IPS-NIHi11 (cell line): ENCODE results near the gene PARVB.
"Not testable (repeated sequence)": the region's sequence is repeated elsewhere in the genome, so short reads cannot be mapped to it uniquely, and the experiment has no call there.

Experiments used
- DNase-seq: peaks from one replicate; pipeline ENCODE4 v3.0.0; 2012; ENCODE audit warnings: mixed read lengths, low spot score

PARVB gene

DNA sequence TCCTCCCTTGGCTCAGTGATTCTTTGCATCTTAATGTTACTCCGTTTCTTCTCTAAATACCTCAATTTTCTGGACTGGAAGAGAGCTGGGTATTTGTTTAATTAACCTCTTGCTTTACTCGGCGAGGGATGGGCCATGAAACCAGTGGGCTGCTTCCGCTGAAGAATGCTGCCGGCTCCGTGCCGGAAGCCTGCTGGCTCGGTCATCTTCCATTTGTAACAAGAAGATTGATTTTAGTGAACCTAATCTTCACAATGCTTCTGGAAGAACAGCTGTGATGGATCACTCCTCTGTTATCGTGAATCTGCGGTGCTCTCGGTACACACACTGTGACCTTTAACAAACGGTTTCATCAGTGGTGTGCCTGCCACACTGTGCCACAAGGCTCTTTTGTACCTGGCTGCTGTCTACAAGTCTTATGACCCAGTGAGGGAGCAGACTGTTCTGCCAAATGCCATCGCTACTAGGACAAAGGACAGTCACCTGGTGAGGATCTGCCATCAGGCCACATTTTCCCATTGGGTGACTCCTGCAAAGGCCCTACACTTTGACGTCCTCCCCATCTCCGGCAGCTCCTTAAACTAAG, 25.3 kb upstream of the PARVB start:
- no peak for DNase-seq

DNA sequence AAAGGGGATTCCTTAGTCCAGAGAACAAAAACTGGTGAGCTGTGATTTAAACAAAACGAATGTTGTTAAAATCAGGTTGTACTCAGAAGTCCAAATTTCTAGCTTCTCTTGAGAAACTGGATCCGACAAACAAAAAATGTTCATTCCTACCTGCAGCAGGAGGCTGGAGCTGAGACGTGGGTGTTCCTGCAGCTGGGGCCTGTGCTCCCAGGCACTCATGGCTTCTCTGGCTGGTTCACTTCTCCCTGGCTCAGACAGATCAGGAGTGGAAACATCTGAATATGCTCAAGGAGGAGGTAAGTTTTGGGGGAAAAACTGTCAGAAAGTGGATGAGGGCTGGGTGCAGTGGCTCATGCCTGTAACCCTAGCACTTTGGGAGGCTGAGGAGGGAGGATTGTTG, 24.7 kb upstream of the PARVB start:
- DNase-seq: no peak

DNA sequence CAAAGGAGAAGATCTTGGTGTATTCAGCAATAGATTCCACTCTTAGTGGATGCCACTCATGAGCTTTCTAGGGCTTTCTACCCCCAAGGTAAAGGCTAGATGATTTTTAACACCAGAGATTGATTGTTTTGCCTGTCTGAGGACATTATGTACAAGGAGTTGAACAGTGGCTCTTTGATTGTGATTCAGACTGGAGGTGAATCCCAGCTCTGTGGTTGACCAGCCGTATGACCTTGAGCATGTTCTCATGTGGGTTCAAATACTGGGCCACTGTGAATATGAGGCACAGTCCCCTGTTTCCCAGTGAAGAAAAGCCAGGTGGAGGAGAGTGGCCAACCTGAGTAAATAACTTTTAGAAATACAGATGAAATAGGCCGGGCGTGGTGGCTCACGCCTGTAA, 24.0 kb upstream of the PARVB start:
- DNase-seq: no peak

DNA sequence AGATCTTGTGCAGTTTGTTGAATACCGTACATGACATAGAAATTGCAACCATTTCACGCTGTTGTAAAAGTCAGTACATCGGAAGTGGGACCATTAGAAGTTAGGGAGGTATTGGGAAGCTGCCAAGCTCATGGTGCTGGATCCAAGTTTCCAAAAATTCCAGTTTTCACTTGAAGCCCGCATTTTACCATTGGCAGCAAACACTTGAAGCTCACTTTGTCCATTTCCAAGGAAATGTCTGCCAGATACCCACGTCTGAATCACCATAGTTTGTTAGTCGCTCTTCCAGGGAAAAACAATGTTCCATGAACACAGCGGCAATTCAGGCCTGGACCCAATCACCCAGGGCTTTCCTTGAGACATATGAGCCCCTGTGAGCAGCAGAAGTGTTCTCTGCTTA, 22.6 kb upstream of the PARVB start:
- DNase-seq: no peak

DNA sequence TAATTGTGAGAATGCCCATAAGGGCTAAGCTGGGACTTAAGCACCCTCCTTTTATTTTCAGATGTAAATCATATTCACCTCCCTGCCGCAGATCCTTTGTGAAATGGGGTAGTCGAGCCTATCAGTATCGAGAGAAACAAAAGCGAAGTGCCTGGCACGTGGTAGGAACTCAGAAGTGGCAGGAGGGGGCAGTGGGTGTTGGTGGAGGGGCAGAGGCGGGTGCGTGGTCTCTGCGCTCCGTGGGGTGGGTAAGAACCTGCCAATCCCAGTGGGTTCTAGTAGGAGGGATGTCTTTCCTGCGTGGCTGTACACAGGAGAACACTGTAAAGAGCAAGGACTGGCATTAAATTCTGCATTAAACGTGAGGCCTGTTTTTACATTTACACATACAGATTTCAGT, 21.8 kb upstream of the PARVB start:
- DNase-seq: no peak

DNA sequence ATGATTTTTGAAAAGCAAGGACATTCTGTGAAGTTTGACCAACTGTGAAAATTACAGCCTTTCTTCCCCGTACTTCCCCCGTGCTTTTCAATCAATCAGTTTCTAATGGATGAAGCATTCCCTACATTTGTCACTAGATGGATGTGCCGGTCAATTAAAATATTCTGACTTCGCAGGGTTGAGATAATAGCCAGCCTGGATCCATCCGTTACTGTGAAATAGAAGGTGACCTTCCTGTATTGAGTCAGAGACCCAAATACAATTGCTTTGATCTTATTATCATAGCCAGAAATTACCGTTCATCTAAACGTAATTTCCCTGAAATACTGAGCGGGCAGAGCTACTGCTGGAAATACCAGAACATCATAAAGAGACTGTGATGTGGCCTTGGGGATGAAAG, 21.1 kb upstream of the PARVB start:
- DNase-seq: no peak

DNA sequence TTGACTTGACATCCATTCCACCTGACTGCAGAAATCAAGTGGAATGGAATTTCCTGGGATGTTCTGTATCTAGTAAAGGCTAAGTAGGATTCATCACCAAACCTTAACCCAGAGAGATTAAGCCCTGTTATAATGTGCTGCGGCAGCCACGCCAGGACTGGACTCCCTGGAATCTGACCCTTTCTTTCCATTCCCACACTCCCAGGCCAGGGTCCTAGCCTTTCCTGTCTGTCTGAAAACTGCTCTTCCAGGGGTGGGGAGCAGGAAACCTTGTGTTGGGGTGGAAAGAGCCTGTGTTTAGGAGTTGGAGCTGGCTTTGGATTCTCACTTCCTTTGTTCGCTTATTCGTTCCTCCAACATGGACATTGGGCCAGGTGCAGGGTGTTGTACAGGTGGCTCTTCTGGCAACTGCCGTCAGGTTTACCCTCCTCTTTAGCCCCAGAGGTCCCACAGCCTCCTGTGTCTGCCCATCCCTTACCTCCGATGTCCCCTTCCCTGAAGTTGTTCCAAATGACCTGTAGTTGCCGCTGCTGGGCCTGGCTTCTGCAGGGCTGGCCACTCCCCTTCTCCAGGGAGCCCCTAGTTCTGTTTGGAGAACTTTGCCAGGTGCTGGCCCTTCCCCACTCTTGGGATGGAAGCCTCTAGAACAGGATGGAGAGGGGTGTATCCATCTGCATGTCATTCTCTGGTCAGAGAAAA, 20.5 kb upstream of the PARVB start:
- peak; percentile 67 for DNase-seq

DNA sequence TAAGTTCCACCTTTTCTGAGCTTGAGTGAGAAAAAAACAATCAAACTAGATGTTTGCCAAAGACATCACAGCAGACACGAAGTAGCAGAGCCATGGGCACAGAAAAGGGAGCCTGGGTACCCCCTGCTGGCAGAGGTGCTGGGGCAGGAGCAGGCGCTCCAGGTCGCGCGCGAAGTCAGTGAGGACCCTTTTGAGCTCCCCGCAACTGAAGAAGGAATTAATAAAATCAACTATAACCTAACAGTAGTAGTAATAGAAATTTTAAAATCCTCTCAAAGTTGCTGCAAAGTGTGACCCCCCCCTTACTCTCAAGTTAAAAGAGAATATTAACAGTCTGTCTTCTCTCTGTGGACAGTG, 20.0 kb upstream of the PARVB start:
- DNase-seq: no peak

DNA sequence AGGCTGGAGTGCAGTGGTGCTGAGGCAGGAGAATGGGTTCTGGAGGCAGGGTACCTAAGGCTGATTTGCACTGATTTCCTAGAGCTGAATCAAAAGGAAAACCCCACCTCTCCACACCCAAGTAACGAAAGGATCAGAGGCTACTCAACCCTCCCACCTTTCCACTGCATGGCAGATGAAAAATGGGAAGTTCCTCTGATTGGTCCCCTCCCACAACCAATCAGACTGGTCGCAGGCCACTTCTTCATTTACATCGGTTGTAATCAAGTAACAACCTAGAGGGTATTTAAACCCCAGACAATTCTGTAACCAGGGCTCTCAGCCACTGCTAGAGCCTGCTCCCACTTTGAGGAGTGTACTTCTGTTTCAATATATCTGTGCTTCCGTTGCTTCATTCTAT, 18.6 kb upstream of the PARVB start:
- DNase-seq: no peak

DNA sequence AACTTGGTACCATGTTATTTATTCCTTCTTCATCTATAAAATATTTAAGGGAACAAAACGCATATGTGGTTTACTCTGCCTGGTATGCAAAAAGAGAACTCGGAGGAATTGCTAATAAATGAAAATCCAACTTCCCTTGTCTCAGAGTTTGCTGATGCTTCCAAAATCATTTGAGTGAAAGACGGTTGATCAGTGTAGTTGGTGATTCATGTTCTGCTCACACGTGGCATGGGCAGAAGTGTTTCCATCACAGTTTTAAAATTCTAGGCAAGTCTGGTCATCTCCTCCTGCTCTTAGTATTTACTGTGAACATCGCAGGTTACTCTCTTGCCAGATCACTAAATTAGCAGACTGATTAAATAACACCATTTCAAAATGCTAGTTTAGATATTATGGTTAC, 11.9 kb upstream of the PARVB start:
- DNase-seq: no peak

DNA sequence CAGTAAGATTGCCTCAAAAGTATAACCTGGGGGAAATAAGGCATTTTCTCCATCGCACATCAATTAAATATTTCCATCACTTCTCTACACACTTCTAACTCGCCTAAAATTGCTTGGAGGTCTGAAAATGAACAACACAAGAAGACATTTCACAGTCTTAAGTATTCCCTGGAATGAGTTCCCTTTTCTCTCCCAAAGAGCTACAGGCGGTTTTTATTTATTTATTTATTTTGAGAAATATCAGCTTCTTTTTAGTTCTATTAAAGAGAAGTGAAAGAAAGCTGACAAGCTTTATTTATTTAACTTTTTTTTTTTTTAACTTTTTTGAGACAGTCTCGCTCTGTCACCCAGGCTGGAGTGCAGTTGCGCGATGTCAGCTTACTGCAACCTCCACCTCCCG, 11.5 kb upstream of the PARVB start:
- DNase-seq: no peak

DNA sequence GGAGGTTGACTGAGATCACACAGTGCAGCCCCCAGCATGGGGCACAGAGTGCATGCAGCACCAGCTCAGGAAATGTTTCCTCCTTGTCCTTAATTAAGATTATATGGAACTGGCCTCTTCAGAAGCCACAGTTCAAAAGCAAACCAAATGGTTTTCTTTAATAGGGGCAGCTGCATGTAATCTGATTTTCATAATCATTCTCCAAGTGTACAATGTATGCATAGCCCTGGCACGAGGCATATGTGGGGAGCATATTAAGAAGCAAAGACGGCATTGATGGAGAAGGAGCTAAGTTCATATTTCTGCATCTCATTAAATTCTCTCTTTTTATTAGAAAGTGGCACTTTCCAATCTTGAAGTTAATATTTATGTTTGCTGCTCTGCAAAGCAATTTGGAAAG, 9.9 kb upstream of the PARVB start:
- DNase-seq: no peak

DNA sequence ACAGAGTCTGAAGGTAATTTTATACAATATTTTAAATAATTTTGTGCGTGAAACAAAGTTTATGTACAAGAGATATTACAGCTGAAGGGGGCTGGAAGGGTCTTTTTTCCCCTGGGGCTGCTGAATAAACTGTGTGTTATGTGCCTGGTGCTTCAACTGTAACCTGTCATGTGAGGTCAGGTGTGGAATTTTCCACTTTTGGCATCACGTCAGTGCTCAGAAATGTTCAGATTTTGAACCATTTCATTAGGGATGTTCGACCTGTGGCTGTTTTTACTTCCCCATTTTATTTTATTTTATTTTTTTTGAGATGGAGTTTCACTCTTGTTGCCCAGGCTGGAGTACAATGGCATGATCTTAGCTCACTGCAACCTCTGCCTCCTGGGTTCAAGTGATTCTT, 7.5 kb upstream of the PARVB start:
- DNase-seq: not testable (repeated sequence)

DNA sequence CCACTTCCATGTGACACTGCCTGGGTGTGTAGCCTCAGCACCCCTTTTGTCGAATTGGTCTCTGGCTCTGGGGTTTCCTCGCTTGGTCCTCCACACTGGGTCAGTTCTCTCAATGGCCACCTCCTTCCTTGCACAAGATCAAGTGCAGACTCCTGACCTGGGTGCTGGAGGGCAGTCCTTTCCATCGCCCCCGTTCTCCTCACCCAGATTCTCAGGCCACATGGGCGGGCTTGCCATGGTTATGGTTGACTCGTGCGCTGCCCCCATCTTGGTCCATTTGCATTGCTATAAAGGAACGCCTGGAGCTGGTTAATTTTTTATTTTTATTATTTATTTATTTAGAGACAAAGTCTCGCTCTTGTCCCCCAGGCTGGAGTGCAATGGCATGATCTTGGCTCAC, 5.5 kb upstream of the PARVB start:
- no peak for DNase-seq

DNA sequence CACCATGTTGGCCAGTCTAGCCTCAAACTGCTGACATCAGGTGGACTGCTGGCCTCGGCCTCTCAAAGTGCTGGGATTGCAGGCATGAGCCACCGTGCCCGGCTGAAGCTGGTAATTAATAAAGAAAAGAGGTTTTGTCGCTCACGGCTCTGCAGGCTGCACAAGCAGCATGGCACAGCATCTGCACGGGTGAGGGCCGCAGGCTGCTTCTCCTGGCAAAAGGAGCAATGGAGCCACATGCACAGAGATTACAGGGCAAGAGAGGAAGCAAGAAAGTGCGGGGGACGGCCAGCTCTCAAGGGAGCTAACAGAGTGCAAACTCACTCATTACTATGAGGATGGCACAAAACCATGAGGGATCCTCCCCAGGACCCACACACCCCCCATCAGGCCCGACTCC, 4.7 kb upstream of the PARVB start:
- no peak for DNase-seq

DNA sequence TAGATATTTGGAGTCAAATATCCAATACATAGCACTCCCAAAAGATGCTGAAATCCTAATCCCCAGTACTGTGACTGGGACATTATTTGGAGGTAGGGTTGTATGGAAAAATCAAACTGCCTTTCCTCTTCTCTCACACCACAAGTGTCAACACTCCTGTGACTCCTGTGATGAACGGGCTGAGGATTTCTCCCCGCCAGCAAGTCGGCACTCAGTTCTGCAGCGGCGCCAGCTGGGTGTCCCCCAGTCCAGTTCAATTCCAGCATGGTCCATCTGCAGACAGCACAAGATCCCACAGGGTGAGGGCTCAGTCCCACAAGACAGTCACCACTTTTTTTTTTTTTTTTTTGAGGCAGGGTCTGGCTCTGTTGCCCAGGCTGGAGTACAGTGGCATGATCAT, 4.3 kb upstream of the PARVB start:
- no peak for DNase-seq

DNA sequence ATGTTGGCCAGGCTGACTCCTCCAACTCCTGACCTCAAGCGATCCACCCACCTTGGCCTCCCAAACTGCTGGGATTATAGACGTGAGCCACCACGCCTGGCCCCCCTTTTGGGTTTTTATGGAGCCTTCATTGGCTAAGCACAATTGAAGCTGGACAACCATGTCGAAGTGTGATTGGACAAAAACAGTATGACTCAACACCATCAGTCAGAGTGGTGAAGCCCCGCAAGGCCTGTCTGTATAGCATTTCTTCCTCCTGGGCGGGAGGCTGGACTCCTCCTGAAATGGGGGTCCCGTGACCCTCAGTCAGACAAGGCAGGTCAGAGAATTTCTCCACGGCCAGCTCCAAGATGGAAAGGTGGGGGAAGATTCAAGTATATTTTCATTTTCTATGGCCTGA, 3.1 kb upstream of the PARVB start:
- no peak for DNase-seq

DNA sequence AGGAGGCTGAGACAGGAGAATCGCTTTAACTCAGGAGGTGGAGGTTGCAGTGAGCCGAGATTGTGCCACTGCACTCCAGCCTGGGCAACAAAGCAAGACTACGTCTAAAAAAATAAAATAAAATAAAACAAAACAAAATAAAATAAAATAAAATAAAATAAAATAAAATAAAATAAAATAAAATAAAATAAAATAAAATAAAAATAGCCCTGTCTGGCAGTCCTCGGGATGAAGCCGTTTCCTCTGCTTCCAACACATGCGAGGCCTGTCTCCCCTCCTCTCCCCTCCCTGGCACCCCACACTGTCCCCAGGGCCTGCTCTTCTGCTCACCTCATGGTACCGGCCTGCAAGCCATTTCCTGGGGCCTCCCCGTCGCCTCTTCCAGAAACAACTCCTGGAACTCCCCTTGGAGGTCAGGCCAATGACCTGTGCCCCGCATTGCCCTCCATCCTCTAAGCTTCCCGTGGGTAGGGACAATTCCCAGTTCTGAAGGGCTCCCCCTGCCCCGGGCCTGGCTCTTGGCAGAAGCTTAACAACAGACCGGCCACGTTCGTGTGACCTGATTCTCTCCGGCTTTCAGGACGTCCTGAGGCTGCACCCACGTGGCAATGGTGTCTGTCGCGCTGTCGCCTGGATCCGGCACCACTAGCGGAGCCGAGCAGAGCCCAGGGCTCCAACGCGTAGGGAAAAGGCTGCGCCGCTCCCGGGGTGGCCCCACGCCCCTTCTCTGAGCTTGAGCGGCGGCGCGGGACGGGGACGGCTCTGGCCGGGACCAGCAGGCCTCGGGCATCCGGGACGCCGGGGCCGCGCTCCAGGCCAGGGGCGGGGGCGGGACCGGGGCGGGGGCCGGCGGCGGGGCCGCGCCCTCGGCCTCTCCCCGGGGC, 456 bp upstream of the PARVB start:
- peak; percentile 87 for DNase-seq

DNA sequence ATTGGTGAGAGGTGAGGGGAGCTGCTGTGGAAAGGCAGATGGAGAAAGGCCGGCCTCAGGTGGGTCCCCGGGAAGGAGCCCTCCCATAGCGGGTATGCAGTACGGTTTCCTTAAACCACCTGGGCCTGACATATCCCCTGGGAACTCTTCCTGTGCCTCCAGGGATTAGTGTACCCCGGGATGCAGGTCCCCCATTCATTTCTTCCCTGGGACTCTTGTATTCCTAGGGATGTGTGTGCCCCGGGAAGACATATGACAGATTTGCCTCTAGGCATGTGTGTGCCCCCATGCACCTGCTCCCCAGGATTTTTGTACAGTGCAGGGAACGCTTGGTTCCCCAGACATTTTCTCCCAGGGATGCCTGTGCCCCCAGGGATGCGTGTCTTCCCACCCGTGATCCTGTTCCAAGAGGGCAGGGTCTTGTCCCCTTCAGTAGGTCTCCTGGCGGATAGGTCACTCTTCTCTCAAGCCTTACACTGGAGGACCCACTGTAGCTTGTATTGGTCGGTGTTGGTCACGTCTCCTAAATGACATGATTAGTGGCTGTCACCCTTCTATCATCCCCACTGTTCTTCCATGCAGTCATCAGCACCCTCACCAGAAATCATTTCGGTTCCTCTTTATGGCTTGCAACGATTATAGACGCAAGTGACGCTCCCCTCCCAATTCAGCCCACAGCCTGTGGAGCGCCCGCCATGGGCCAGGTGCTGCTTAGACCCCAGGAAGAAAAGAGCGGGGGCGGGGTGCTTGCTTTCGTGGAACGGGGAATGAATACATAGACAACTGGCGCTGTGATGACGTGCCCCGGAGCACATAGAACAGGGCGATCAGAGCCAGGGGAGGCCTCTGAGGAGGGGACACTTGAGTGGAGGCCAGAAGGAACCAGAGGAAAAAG, 1.3 kb downstream of the PARVB start:
- DNase-seq: no peak

DNA sequence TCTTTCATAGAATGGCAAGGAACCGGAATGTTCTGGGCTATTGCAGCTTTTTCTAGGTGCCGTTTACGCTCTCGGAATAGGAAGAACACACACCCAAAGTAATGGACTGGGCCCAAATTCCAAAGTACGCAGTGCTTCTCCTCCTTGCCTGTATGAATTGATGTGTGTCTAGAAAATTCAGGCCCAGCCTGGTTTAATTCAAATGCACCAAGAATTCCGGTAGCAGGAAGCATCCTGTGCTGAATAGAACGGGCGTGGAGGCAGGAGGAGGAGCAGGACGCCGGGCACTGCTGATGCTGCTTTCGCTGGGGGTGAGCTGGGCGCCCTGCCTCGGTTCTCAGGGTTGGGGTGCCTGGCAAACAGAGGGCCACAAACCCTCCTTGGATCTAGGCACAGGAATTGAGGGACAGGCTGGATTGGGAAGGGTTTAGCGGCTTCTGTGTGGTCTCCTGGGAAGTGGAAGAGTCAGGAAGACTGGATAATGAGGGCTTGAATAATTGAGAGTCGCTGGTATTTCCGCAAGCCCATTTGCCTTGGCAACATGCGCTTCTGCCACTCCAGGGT, 2.0 kb downstream of the PARVB start:
- DNase-seq: no peak

DNA sequence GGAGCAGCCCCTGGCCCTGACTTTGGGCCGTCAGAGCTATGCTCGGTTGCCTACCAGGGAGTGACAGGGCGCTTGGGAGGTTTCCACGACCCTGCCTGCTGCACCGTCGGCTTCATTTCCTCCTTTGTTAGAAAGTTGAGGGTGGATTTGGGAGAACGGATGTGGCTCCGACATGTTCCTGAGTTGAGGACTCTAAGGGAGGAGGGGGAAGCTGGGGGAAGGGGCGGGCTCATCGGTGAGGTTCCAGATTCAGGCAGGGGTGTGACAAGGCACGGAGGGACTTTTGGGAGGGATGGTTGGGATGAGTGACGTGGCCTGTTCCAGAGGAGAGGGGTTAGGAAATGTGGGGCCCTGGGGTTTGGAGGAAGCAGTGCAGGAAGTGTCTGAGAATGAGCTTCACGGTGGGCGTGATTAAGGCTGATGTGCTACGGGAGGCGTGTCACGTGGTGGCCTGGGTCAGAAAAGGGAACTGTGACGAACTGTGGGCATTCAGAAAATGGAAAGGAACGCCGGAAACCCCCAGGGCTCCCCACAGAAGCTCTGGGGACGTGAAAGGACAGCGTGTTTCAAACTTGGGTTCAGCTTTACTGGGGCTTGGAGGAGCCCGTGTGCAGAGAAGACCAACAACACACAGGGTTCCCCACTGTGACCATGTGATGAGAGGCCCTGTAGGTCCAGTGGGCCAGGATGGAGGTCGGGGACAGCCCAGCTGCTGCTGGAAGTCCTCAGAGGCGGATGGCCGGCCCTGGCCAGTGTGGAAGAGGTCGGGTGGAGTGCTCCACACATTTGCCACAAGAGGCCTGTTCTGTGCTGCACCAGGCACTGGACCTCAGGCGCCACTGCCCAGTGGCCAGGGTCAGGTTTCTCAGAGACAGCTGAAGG, 2.8 kb downstream of the PARVB start:
- DNase-seq: no peak
